Measurements from ENCODE around the gene PTGFRN.
"Not testable (repeated sequence)": the region's sequence is repeated elsewhere in the genome, so short reads cannot be mapped to it uniquely, and the experiment has no call there.

The PTGFRN gene

DNA sequence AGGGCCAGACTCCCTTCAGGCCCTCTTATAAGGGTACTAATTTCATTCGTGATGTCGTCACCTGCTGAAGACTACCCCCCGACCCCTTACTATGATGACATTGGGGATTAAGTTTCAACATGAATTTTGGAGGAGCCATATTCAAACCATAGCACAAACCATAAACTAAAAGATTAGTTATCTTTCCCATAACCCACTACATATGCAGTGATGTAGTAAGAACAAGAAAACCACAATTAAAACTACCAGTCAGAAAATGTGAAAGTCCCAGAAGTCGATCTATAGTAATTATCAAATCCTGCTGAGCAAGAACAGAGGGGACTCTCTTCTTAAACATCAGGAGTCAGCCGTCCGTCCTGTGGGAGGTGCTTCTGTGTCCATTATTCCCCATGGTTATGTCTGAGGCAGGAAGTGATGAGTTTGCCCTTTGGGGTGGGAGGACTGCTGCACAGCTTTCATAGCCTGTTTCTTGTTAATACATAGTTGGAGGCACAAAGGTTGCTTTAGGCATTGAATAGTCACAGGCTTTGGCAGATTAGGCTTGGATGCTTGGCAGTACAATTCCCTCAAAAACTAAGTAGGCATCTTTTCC is 35.9 kb upstream of the PTGFRN start:
- TF ChIP-seq POLR2AphosphoS5 (IDR thresholded peaks at IDR 0.05; ENCODE audit: low read depth) (no peak), SPI1 (IDR thresholded peaks at IDR 0.05; ENCODE audit: borderline replicate concordance, low read depth) (no peak), GABPA (IDR thresholded peaks at IDR 0.05; ENCODE audit: low read depth) (no peak)
- TF ChIP-seq, protein P1, sequence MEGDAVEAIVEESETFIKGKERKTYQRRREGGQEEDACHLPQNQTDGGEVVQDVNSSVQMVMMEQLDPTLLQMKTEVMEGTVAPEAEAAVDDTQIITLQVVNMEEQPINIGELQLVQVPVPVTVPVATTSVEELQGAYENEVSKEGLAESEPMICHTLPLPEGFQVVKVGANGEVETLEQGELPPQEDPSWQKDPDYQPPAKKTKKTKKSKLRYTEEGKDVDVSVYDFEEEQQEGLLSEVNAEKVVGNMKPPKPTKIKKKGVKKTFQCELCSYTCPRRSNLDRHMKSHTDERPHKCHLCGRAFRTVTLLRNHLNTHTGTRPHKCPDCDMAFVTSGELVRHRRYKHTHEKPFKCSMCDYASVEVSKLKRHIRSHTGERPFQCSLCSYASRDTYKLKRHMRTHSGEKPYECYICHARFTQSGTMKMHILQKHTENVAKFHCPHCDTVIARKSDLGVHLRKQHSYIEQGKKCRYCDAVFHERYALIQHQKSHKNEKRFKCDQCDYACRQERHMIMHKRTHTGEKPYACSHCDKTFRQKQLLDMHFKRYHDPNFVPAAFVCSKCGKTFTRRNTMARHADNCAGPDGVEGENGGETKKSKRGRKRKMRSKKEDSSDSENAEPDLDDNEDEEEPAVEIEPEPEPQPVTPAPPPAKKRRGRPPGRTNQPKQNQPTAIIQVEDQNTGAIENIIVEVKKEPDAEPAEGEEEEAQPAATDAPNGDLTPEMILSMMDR (IDR thresholded peaks at IDR 0.05; ENCODE audit: insufficient read depth, low read length): no peak
- TF ChIP-seq, protein P2, sequence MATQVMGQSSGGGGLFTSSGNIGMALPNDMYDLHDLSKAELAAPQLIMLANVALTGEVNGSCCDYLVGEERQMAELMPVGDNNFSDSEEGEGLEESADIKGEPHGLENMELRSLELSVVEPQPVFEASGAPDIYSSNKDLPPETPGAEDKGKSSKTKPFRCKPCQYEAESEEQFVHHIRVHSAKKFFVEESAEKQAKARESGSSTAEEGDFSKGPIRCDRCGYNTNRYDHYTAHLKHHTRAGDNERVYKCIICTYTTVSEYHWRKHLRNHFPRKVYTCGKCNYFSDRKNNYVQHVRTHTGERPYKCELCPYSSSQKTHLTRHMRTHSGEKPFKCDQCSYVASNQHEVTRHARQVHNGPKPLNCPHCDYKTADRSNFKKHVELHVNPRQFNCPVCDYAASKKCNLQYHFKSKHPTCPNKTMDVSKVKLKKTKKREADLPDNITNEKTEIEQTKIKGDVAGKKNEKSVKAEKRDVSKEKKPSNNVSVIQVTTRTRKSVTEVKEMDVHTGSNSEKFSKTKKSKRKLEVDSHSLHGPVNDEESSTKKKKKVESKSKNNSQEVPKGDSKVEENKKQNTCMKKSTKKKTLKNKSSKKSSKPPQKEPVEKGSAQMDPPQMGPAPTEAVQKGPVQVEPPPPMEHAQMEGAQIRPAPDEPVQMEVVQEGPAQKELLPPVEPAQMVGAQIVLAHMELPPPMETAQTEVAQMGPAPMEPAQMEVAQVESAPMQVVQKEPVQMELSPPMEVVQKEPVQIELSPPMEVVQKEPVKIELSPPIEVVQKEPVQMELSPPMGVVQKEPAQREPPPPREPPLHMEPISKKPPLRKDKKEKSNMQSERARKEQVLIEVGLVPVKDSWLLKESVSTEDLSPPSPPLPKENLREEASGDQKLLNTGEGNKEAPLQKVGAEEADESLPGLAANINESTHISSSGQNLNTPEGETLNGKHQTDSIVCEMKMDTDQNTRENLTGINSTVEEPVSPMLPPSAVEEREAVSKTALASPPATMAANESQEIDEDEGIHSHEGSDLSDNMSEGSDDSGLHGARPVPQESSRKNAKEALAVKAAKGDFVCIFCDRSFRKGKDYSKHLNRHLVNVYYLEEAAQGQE (IDR thresholded peaks at IDR 0.05; ENCODE audit: insufficient replicate concordance, low read depth): no peak
- H3K4me3 ChIP-seq (replicated peaks; ENCODE audit: insufficient read depth, low read length): no peak overlapping the region
- DNase-seq (ENCODE audit: low read depth in 1 of 2, low spot score in 1 of 2): no peak
- H3K27me3 ChIP-seq (ENCODE audit: insufficient read depth, poor library complexity, severe bottlenecking): no peaks in the 10 kb centered on the region
- no peak overlapping the region for H3K27ac ChIP-seq (replicated peaks)

DNA sequence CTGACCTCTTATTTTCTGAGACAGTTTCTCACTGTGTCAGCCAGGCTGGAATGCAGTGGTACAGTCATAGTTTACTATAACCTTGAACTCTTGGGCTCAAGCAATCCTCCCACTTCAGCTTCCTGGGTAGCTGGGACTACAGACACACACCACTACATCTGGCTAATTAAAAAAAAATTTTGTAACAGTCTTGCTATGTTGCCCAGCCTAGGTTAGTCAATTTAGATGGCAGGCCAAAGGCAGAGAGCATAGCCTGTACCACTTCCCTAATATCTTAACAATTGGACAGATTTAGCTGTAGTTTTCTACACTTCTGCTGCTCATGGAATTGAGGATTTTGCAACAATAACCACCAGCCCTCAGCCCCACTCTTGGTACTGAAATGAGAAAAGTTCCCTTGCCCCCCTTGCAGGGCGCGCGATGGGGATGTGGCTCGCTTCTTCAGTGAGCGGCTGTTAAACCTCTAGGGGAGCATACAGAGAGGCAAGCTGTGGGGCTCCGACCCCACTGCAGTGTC is 34.9 kb upstream of the PTGFRN start:
- Histone ChIP-seq H3K27ac (replicated peaks) (no peak overlapping the region), H3K27me3 (ENCODE audit: insufficient read depth, poor library complexity, severe bottlenecking) (no peaks in the 10 kb centered on the region), H3K4me3 (replicated peaks; ENCODE audit: insufficient read depth, low read length) (no peak overlapping the region)
- no peak for DNase-seq (ENCODE audit: low read depth in 1 of 2, low spot score in 1 of 2)
- TF ChIP-seq SPI1 (IDR thresholded peaks at IDR 0.05; ENCODE audit: borderline replicate concordance, low read depth): peak; percentile 59; the same call in 1 of the 2 replicates
- TF ChIP-seq, protein P1 (IDR thresholded peaks at IDR 0.05; ENCODE audit: insufficient read depth, low read length): no peak

- Histone ChIP-seq H3K4me3 (replicated peaks; ENCODE audit: insufficient read depth, low read length) (no peak overlapping the region), H3K27ac (replicated peaks) (no peak overlapping the region), H3K27me3 (ENCODE audit: insufficient read depth, poor library complexity, severe bottlenecking) (no peaks in the 10 kb centered on the region)
- TF ChIP-seq, protein P2 (IDR thresholded peaks at IDR 0.05; ENCODE audit: insufficient replicate concordance, low read depth): no peak
- TF ChIP-seq POLR2AphosphoS5 (IDR thresholded peaks at IDR 0.05; ENCODE audit: low read depth) (no peak), GABPA (IDR thresholded peaks at IDR 0.05; ENCODE audit: low read depth) (no peak), SPI1 (IDR thresholded peaks at IDR 0.05; ENCODE audit: borderline replicate concordance, low read depth) (no peak)
- TF ChIP-seq, protein P1 (IDR thresholded peaks at IDR 0.05; ENCODE audit: insufficient read depth, low read length): no peak
- DNase-seq (ENCODE audit: low read depth in 1 of 2, low spot score in 1 of 2): no peak
Observed at GRCh38 chr1:116875391-116875790, 34.3 kb upstream of the PTGFRN start.

GRCh38 chr1:116875946-116876345 is 33.8 kb upstream of the PTGFRN start:
- not testable (repeated sequence) for H3K27me3 ChIP-seq (ENCODE audit: insufficient read depth, poor library complexity, severe bottlenecking); H3K4me3 ChIP-seq (replicated peaks; ENCODE audit: insufficient read depth, low read length); H3K27ac ChIP-seq (replicated peaks); DNase-seq (ENCODE audit: low read depth in 1 of 2, low spot score in 1 of 2)
